GM23338 (cell line): ENCODE results near the gene MOB3C. TPM values are rescaled to one million over a fixed set of nuclear protein-coding genes. Genes with fewer than 3 reads are reported as not detected.

Source experiments
- ATAC-seq: fragments of 200-7000 bp; cut with Tn5 transposase; 3 replicates; pipeline ENCODE4 v1.9.1; 2020
- DNase-seq: peaks from one replicate; pipeline ENCODE4 v3.0.0-alpha.2; 2015; ENCODE audit warnings: low spot score
- H2AFZ ChIP-seq: fragments of 200-600 bp; sonication (generic); 2 replicates; pipeline ENCODE4 v1.8.0; 2016; ENCODE audit warnings: antibody characterized with exemption, mild to moderate bottlenecking, moderate library complexity
- H3F3A ChIP-seq: fragments of 200-600 bp; sonication (generic); replicated peaks from 2 replicates; pipeline ENCODE4 v1.8.0; 2017; ENCODE audit warnings: antibody characterized with exemption, mixed run types, low read depth
- H3K27ac ChIP-seq: fragments of 200-600 bp; sonication (generic); 2 replicates; pipeline ENCODE4 v1.6.1; 2016; ENCODE audit warnings: low read depth
- H3K27me3 ChIP-seq: fragments of 200-600 bp; sonication (generic); 2 replicates; pipeline ENCODE4 v1.8.0; 2016; ENCODE audit warnings: mild to moderate bottlenecking, mixed run types, moderate library complexity; ENCODE audit not compliant: insufficient read depth
- H3K36me3 ChIP-seq: fragments of 200-600 bp; sonication (generic); 2 replicates; pipeline ENCODE4 v1.8.0; 2016; ENCODE audit warnings: mild to moderate bottlenecking; ENCODE audit not compliant: insufficient read depth
- H3K4me1 ChIP-seq: fragments of 200-600 bp; sonication (generic); 2 replicates; pipeline ENCODE4 v1.8.0; 2016; ENCODE audit warnings: mild to moderate bottlenecking, moderate library complexity; ENCODE audit not compliant: insufficient read depth
- H3K4me2 ChIP-seq: fragments of 200-600 bp; sonication (generic); 2 replicates; pipeline ENCODE4 v1.7.1; 2017; ENCODE audit warnings: mixed run types
- H3K4me3 ChIP-seq: fragments of 200-600 bp; sonication (generic); 2 replicates; pipeline ENCODE4 v1.6.1; 2016; ENCODE audit warnings: mixed run types
- H3K79me2 ChIP-seq: fragments of 200-600 bp; sonication (generic); replicated peaks from 2 replicates; pipeline ENCODE4 v1.8.0; 2017; ENCODE audit warnings: mild to moderate bottlenecking; ENCODE audit not compliant: insufficient read depth
- H3K9me2 ChIP-seq: fragments of 200-600 bp; sonication (generic); 2 replicates; pipeline ENCODE4 v1.8.0; 2017; ENCODE audit not compliant: insufficient read depth
- H4K20me1 ChIP-seq: fragments of 200-600 bp; sonication (generic); replicated peaks from 2 replicates; pipeline ENCODE4 v1.8.0; 2017; ENCODE audit warnings: mild to moderate bottlenecking; ENCODE audit not compliant: insufficient read depth
- H3K27ac Mint-ChIP-seq: 2 replicates; pipeline ENCODE4 v1.8.0; 2020; ENCODE audit warnings: inconsistent platforms, mild to moderate bottlenecking, moderate library complexity, mixed read lengths
- H3K27me3 Mint-ChIP-seq: 3 replicates; pipeline ENCODE4 v1.8.0; 2022; ENCODE audit warnings: low read depth, mild to moderate bottlenecking, moderate library complexity, mixed read lengths, inconsistent platforms; ENCODE audit not compliant: insufficient read depth, poor library complexity
- H3K36me3 Mint-ChIP-seq: 3 replicates; pipeline ENCODE4 v1.8.0; 2021; ENCODE audit warnings: low read depth, mild to moderate bottlenecking, inconsistent platforms, moderate library complexity, mixed read lengths
- H3K4me1 Mint-ChIP-seq: 3 replicates; pipeline ENCODE4 v1.8.0; 2020; ENCODE audit warnings: mild to moderate bottlenecking, inconsistent platforms, mixed read lengths
- H3K4me3 Mint-ChIP-seq: 3 replicates; pipeline ENCODE4 v1.8.0; 2021; ENCODE audit warnings: moderate library complexity, mild to moderate bottlenecking, inconsistent platforms, mixed read lengths
- H3K9me3 Mint-ChIP-seq: 3 replicates; pipeline ENCODE4 v1.8.0; 2020; ENCODE audit warnings: moderate library complexity, mild to moderate bottlenecking, inconsistent platforms, mixed read lengths
- CTCF ChIP-seq, 2 experiments: fragments of 200-600 bp in 1 of 2; sonication (generic) in 1 of 2; conservative IDR thresholded peaks; 2 replicates each; pipeline versions ENCODE4 v1.5.1 to v1.6.1; 2016 to 2017; ENCODE audit warnings: antibody characterized with exemption in 2 of 2, low read depth in 2 of 2, mild to moderate bottlenecking in 2 of 2, moderate library complexity in 1 of 2
- NANOG ChIP-seq: IDR thresholded peaks from 2 replicates; pipeline ENCODE4 v1.6.1; 2016; ENCODE audit warnings: antibody characterized with exemption, borderline replicate concordance
- POLR2AphosphoS5 ChIP-seq: IDR thresholded peaks from 2 replicates; pipeline ENCODE4 v1.6.1; 2016; ENCODE audit warnings: antibody characterized with exemption, low read depth
- STAT1 ChIP-seq: IDR thresholded peaks from one replicate; pipeline ENCODE4 v1.6.1; 2016; ENCODE audit warnings: antibody characterized with exemption; ENCODE audit not compliant: unreplicated experiment
- ZNF114 ChIP-seq: fragments of 250-450 bp; sonication (Bioruptor Pico); IDR thresholded peaks from 2 replicates; pipeline ENCODE4 v1.5.0; 2020; ENCODE audit warnings: mild to moderate bottlenecking, moderate library complexity
- ZNF462 ChIP-seq: fragments of 250-450 bp; sonication (Bioruptor Pico); IDR thresholded peaks from 2 replicates; pipeline ENCODE4 v1.5.0; 2020; ENCODE audit warnings: mild to moderate bottlenecking, moderate library complexity
- polyA plus RNA-seq: library from polyadenylated mRNA; unstranded; fragments of >200 nt; fragmentation: Nextera tagmentation; extraction: Ambion mirVana; gene quantifications from 2 replicates; pipeline ENCODE4 v1.2.1, GENCODE V29; 2016
- total RNA-seq: library from RNA; depleted of rRNA; stranded (reverse); fragments of >200 nt; shearing (Covaris generic); gene quantifications from 2 replicates; pipeline ENCODE4 v1.2.3, GENCODE V29; 2014

The MOB3C gene
- total and polyA plus RNA-seq, 2 experiments from 2014 or later, result 1.1 to 6.2 TPM

GRCh38 chr1:46630719-46631118 is 14.1 kb upstream of the MOB3C start:
- Histone ChIP-seq H4K20me1 (no peaks in the 10 kb centered on the region), H3K4me1 (no peaks in the 10 kb centered on the region), H3K36me3 (no peaks in the 10 kb centered on the region; the same call in 1 of the 2 replicates), H2AFZ (no peak overlapping the region), H3K27ac (no peak overlapping the region), H3K9me2 (no peaks in the 10 kb centered on the region), H3K27me3 (no peaks in the 10 kb centered on the region), H3F3A (no peaks in the 10 kb centered on the region), H3K4me2 (no peak overlapping the region), H3K79me2 (no peaks in the 10 kb centered on the region), H3K4me3 (no peak overlapping the region)
- H3K4me3 Mint-ChIP-seq, result no peak overlapping the region
- DNase-seq, result no peak
- H3K9me3 Mint-ChIP-seq, result no peaks in the 10 kb centered on the region
- ATAC-seq, result no peak
- H3K4me1 Mint-ChIP-seq, result no peaks in the 10 kb centered on the region
- H3K36me3 Mint-ChIP-seq, result peaks cover 10% of the 10 kb centered on the region
- TF ChIP-seq STAT1, result no peak
- TF ChIP-seq NANOG, result no peak
- TF ChIP-seq ZNF462 (CRISPR knock-in tag), result no peak
- TF ChIP-seq ZNF114 (CRISPR knock-in tag), result no peak
- TF ChIP-seq POLR2AphosphoS5, result no peak
- peak in 1 of 2 experiments; percentile 29; a peak in 2 of 4 replicates for TF ChIP-seq CTCF (conservative IDR thresholded peaks at IDR 0.05; ENCODE audit: low read depth in 2 of 2)
- H3K27me3 Mint-ChIP-seq, result no peaks in the 10 kb centered on the region
- H3K27ac Mint-ChIP-seq, result no peak overlapping the region
